ENCODE data around the gene INTS11.
"Not testable (repeated sequence)": the region's sequence is repeated elsewhere in the genome, so short reads cannot be mapped to it uniquely, and the experiment has no call there.

The INTS11 gene

DNA sequence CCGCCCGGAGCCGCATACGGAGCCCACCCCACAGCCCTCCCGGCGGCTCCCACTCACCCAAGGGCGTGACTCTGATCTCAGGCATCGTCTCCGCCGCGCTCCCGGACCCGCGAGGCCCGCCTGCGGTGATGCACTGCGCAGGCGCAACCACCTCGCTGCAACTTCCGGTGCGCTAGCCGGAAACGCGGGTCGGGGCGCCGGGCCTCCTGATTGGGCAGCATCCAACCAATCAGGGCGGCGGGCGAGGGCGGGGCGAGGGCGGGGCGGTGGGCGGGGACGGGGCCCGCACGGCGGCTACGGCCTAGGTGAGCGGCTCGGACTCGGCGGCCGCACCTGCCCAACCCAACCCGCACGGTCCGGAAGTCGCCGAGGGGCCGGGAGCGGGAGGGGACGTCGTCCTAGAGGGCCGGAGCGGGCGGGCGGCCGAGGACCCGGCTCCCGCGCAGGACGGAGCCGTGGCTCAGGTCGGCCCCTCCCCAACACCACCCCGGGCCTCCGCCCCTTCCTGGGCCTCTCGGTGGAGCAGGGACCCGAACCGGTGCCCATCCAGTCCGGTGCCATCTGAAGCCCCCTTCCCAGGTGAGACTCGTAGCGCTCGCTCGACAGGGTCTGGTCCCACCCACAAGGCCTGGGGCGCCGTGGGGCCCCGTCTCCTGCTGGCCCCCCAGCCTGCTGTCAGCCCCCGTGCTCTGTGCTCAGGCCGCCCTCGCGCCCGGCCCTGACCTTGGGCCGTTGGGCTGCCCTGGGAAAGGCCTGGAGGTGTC is at the start of gene INTS11, which contains the start of gene CPTP:
TSS of gene INTS11 (minus strand) at position 137 of the 764 bp plus-strand sequence. CDS start at position 85, 52 bp downstream.
TSS of gene CPTP (plus strand) at position 279 of the 764 bp plus-strand sequence. CDS start 2,109 bp downstream, outside the sequence.
- peak; percentile 46 for DNase-seq

DNA sequence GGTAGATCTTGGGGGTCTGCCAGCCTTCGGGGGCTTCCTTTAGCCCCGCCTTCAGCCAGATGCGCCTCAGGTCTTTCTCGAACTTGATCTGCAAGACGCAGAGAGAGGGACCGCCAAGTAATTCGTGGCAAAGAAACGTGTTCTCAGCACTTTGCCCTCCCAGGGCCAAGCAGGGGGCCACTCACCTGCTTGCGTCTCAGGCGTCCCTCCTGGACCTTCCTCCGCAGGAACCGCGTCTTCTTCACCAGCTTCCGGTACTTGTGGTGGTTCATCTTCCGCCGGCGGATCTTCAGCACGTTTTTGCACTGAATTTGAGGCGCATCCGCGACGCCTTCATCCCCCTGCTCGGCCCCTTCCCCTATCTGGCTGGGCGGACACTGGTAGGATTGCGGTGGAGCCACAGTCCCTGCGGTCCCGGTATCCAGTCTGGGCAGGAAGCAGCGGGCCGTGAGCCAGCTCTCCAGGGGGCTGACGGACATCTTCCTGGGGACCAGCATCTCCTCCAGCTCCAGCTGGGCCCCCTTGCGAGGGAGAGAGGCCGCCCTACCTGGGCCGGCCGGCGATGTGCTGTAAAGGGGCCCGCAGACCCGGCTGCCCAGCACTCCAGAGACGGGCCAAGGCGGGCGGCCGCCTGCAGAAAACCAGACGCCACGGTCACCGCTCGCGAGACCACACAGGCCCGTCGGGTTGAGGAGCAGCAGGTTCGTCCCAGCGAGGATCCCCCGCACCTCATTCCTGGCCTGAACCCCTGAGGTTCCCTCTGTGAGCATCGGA is 49.5 kb upstream of the INTS11 start:
- no peak for DNase-seq

GRCh38 chr1:1373051-1373814 is 48.8 kb upstream of the INTS11 start:
- DNase-seq, result no peak

DNA sequence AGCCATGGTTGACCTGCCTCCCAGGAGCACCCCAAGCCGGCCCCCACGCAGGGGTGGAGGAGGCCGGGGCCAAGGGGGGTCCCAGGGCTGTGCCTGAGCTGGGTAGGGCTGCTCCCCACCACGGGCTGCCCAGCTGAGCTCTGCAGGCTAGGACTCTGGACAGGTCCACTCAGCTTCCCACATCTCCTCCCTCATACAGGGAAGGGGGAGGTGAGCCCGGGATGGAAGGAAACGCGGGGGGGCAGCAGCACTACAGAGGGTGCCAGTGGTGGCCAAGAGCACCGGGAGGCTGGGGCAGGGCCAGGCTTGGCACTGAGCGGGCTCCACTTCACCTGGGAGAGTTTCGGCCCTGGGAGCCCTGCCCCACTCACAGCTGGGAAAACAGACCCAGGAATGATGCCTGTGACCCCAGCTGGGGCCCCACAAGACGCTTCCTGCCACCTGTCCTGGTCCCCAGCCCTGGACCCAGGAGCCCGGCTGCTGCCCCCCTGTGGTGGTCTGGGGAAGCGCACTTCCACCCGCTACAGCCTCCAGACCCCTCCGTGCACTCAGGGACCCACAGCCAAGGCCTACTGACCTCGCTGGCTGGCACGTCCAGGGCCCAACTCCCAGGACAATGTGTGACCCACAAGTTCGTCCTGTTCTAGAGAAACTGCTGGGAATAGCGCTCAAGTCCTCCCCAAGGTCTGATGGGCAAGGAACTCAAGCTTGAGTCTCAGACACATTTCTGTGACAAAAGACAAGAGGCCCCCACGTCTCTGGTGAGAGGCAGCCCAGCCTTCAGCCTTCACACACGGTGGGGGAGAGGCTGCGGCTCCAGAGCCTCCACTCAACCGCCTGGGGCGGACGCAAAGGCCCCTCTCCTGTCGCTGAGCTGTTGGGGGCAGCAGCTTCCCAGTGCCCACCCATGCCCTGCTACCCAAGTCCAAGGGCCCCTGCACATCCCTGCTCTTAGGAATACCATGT is 47.6 kb upstream of the INTS11 start:
- peak; percentile 55 for DNase-seq

- DNase-seq, result no peak
Observed at GRCh38 chr1:1371364-1371745, 46.9 kb upstream of the INTS11 start.

DNA sequence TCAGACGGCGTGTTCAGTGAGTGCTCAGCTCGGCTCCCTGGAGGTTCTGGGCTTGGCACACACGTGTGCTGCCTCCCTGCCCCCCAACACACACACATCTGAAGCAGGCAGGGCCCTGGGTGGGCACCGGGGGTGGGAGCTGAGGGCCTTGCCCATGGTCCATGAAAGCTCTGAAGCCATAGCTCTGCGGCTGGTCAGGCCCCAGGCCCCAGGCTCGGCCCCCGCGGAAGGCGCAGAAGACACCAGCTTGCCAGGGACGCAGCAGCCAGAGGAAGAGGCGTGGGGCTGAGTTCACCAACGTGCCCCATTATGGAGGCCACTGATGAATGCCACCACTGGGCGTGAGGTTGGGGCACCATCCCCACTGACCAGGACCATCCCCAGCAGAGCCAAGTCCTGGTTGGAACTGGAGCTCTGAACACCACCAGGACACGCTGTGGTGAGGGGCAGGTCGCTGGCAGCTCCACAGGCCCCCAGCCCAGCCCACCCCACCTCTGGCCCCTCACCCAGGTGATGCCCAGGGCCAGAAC is 46.4 kb upstream of the INTS11 start:
- no peak for DNase-seq

DNA sequence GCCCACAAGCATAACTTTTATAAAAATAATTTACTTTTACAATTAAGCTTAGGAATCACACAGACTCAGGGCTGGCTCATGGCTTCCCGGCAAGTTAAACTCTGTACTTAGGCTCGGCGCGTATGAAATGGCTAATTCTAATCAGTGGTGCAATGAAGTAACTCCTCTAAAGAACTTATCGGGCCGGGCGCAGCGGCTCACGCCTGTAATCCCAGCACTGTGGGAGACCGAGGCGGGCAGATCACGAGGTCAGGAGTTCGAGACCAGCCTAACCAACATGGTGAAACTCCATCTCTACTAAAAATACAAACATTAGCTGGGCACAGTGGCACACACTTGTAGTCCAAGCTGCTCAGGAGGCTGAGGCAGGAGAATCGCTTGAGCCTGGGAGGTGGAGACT is 45.6 kb upstream of the INTS11 start:
- not testable (repeated sequence) for DNase-seq

DNA sequence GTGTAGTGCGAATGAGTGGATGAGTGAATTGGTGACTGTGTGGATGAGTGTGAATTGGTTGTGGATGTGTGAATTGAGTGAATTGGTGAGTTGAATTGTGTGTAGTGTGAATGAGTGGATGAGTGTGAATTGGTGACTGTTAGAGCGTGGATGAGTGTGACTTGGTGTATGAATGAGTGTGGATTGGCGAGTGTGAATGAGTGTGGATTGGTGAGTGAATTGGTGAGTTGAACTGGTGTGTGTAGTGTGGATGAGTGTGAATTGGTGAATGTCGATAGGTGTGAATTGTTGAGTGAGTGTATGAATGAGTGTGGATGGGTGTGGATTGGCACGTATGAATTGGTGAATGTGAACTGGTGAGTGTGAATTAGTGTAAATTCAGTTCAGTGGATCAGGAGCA is 42.9 kb upstream of the INTS11 start:
- DNase-seq, result no peak

DNA sequence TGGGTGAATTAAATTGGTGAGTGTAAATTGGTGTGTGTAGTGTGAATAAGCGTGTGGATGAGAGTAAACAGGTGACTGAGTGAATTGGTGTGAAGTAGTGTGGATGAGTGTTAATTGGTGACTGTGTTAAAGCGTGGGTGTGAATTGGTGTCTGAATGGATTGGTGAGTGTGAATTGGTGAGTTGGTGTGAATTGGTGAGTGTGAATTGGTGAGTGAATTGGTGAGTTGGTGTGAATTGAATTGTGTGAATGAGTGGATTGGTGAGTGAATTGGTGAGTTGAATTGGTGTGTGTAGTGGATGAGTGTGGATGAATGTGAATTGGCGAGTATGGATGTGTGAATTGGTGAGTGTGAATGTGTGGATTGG is 42.2 kb upstream of the INTS11 start:
- no peak for DNase-seq

GRCh38 chr1:1365875-1366698 is 41.6 kb upstream of the INTS11 start:
- DNase-seq, result no peak

DNA sequence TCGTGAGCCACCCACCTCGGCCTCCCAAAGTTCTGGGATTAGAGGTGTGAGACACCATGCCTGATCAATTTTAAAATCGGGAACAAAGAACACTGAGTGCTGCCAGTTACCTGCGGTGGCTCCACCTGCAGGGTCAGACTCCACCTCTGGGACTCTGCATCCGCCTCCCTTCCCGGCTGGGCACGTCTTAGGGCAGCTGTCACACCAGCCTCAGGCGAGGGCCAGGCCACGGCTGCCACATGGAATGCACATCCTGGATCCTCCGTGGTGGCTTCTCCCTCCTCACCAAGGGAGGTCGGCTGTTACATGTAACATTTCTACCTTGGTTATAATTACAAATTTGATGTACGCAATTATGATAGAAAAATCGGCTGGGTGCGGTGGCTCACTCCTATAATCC is 39.8 kb upstream of the INTS11 start:
- no peak for DNase-seq

GRCh38 chr1:1361982-1362423 is 37.5 kb upstream of the INTS11 start:
- DNase-seq, result no peak

GRCh38 chr1:1361233-1361981 is 36.9 kb upstream of the INTS11 start:
- no peak for DNase-seq

- no peak for DNase-seq
Observed at GRCh38 chr1:1360506-1361169, 36.2 kb upstream of the INTS11 start.

- DNase-seq, result no peak
Observed at GRCh38 chr1:1359664-1360468, 35.4 kb upstream of the INTS11 start.

- DNase-seq, result no peak
Observed at GRCh38 chr1:1359308-1359663, 34.8 kb upstream of the INTS11 start.

DNA sequence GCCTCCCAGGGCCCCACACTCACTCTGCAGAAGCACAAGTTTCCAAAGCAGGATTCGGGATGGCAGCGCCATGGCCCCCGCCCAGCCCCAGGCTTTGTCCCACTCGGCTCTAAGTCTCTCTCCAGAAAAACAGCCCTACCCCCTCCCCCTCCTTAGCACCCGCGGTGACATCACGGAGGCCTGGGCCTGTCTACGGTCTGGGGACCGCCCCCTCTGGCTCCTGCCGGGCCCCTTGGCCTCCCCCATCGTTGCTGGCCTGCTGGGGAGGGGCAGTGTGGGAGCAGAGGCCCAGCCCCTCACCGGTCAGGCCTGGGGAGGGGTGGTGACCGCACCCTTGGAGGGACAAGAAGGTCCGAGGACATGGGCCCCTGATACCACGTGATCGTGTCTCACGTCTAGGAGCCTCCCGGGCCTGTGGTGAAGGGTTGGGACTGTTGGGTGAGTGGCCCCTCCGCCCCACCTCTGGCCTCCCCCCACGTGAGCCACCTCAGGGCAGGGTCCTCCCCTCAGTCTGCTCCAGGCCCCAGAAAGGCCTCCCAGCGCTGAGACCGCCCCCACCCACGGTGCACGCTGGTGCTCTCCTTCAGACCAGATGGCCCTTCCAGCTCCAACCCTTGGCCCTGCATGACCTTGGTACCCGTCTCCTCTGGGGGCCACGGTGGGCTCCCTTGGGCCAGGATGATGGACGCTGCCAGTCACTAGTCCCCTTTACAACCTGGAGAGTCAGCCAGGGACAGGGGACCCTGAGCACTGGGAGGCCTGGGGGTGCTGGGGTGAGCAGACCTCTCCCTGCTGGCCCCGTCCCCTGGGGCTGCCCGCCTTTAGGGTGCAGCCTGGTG is 34.2 kb upstream of the INTS11 start, which contains the start of gene MXRA8:
TSS of gene MXRA8 (minus strand) at position 123 of the 839 bp plus-strand sequence. CDS start at position 72, 51 bp downstream.
- DNase-seq, result no peak

Measured in NCI-H2081 treated with DMSO at 0.1 percent for 48 hours (cell line).